Osteocyte (in vitro differentiated cells): Measurements from ENCODE around the gene AOC2. TPM values are rescaled to one million over a fixed set of nuclear protein-coding genes. Genes with fewer than 3 reads are reported as not detected.

Experiments used
- DNase-seq: peaks from one replicate; pipeline ENCODE4 v3.0.0; 2021; ENCODE audit warnings: mixed read lengths; ENCODE audit not compliant: unreplicated experiment; ENCODE audit errors: extremely low spot score
- H3K27ac Mint-ChIP-seq: one replicate; pipeline ENCODE4 v1.8.0; 2021; ENCODE audit warnings: mild to moderate bottlenecking, mixed read lengths; ENCODE audit not compliant: unreplicated experiment
- H3K27me3 Mint-ChIP-seq: one replicate; pipeline ENCODE4 v1.8.0; 2021; ENCODE audit warnings: mixed read lengths; ENCODE audit not compliant: unreplicated experiment
- H3K36me3 Mint-ChIP-seq: one replicate; pipeline ENCODE4 v1.8.0; 2021; ENCODE audit warnings: mixed read lengths; ENCODE audit not compliant: unreplicated experiment
- H3K4me1 Mint-ChIP-seq: one replicate; pipeline ENCODE4 v1.8.0; 2021; ENCODE audit warnings: mixed read lengths; ENCODE audit not compliant: unreplicated experiment
- H3K4me3 Mint-ChIP-seq: one replicate; pipeline ENCODE4 v1.8.0; 2021; ENCODE audit warnings: mild to moderate bottlenecking, moderate library complexity, mixed read lengths; ENCODE audit not compliant: unreplicated experiment
- H3K9me3 Mint-ChIP-seq: one replicate; pipeline ENCODE4 v1.8.0; 2021; ENCODE audit warnings: mixed read lengths; ENCODE audit not compliant: unreplicated experiment
- total RNA-seq: library from RNA; stranded (reverse); gene quantifications from 2 replicates; pipeline ENCODE4 v1.2.1, GENCODE V29; 2021
- TF ChIP-seq, protein P1 (sequence below): fragments of 200-600 bp; sonication (generic); IDR thresholded peaks from 2 replicates; pipeline ENCODE4 v1.5.0; 2021; ENCODE audit warnings: antibody characterized with exemption, mild to moderate bottlenecking, moderate library complexity

Gene AOC2
- total RNA-seq, 1 donor from 2014 or later: 2.2 TPM

DNA sequence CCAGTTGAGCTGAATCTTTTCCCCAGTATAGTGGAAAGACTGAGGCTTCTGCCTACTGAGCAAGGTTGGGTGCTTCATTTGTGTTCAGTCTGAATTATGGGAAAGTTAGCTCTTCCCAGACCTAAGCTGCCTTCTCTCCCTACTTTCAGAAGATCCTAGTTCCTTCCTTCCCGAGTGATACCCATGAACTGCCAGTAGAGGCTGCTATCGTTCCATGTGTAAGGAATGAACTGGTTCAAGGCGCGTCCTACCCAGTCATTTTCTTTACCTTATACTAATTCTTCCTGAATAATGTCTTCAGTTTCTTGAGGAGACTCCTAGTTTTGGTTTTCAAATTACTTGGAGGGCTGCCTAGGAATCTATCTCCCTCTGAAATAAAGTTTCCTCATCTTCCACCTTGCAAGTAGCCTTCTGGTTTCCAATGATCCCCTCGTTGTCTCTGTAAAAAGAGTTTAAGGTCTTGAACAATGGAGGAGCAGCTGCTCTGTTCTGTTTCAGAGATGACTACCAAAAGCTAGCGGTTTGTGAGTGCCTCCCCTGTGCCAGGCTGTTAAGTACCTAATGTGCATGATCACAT, 934 bp upstream of the AOC2 start:
- TF ChIP-seq, protein P1, sequence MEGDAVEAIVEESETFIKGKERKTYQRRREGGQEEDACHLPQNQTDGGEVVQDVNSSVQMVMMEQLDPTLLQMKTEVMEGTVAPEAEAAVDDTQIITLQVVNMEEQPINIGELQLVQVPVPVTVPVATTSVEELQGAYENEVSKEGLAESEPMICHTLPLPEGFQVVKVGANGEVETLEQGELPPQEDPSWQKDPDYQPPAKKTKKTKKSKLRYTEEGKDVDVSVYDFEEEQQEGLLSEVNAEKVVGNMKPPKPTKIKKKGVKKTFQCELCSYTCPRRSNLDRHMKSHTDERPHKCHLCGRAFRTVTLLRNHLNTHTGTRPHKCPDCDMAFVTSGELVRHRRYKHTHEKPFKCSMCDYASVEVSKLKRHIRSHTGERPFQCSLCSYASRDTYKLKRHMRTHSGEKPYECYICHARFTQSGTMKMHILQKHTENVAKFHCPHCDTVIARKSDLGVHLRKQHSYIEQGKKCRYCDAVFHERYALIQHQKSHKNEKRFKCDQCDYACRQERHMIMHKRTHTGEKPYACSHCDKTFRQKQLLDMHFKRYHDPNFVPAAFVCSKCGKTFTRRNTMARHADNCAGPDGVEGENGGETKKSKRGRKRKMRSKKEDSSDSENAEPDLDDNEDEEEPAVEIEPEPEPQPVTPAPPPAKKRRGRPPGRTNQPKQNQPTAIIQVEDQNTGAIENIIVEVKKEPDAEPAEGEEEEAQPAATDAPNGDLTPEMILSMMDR: peak; percentile 79
- no peak for DNase-seq
- Mint-ChIP-seq H3K27me3 (no peaks in the 10 kb centered on the region), H3K4me1 (no peaks in the 10 kb centered on the region), H3K9me3 (no peaks in the 10 kb centered on the region), H3K27ac (peak overlapping the region; percentile 7), H3K36me3 (peaks cover 38% of the 10 kb centered on the region), H3K4me3 (no peak overlapping the region)

DNA sequence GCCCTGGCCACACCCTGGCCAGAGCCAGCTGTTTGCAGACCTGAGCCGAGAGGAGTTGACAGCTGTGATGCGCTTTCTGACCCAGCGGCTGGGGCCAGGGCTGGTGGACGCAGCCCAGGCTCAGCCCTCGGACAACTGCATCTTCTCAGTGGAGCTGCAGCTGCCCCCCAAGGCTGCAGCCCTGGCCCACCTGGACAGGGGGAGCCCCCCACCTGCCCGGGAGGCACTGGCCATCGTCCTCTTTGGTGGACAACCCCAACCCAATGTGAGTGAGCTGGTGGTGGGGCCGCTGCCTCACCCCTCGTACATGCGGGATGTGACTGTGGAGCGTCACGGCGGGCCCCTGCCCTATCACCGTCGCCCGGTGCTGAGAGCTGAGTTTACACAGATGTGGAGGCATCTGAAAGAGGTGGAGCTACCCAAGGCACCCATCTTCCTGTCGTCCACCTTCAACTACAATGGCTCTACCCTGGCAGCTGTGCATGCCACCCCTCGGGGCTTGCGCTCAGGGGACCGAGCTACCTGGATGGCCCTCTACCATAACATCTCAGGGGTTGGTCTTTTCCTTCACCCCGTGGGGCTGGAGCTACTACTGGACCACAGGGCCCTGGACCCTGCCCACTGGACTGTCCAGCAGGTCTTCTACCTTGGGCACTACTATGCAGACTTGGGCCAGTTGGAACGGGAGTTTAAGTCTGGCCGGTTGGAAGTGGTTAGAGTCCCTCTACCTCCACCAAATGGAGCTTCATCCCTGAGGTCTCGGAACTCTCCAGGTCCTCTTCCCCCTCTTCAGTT, 578 bp downstream of the AOC2 start:
- Mint-ChIP-seq H3K27me3 (no peaks in the 10 kb centered on the region), H3K4me3 (no peak overlapping the region), H3K36me3 (peaks cover 27% of the 10 kb centered on the region), H3K27ac (no peak overlapping the region), H3K4me1 (no peaks in the 10 kb centered on the region), H3K9me3 (no peaks in the 10 kb centered on the region)
- TF ChIP-seq, protein P1: no peak
- no peak for DNase-seq

DNA sequence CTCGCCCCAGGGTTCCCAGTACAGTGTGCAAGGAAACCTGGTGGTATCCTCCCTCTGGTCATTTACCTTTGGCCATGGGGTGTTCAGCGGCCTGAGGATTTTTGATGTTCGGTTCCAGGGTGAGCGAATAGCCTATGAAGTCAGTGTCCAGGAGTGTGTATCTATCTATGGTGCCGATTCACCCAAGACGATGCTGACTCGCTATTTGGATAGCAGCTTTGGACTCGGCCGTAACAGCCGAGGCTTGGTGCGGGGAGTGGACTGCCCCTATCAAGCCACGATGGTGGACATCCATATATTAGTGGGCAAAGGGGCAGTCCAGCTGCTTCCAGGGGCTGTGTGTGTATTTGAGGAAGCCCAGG, 1.2 kb downstream of the AOC2 start:
- Mint-ChIP-seq H3K4me3 (no peak overlapping the region), H3K36me3 (peaks cover 27% of the 10 kb centered on the region), H3K9me3 (no peaks in the 10 kb centered on the region), H3K27ac (no peak overlapping the region), H3K4me1 (no peaks in the 10 kb centered on the region), H3K27me3 (no peaks in the 10 kb centered on the region)
- no peak for DNase-seq
- TF ChIP-seq, protein P1: no peak

DNA sequence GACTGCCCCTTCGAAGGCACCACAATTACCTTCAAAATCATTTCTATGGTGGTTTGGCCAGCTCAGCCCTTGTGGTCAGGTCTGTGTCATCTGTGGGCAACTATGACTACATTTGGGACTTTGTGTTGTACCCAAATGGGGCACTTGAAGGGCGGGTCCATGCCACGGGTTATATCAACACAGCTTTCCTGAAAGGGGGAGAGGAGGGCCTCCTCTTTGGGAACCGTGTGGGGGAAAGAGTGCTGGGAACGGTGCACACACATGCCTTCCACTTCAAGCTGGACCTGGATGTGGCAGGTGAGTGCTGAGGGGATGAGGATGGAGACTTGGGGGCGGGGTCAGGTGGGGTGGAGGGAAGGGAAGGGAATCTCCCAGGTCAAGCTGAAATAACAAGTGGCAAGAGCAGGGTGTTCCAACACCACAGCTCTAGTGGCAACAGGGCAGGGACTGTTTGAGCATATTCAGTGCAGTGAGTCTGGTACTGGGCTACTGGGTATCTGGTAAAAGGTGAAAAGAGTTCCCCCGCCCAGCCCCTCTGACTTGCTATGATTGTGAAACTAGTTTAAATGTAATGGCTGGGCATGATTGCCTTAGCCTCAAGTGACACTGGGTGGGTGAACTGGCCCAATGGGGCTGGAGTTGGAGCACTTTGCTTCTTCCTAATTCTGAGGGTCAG, 1.7 kb downstream of the AOC2 start:
- no peaks in the 10 kb centered on the region for H3K4me1 Mint-ChIP-seq
- H3K27me3 Mint-ChIP-seq: no peaks in the 10 kb centered on the region
- H3K4me3 Mint-ChIP-seq: no peak overlapping the region
- H3K36me3 Mint-ChIP-seq: peaks cover 27% of the 10 kb centered on the region
- H3K9me3 Mint-ChIP-seq: no peaks in the 10 kb centered on the region
- TF ChIP-seq, protein P1: no peak
- DNase-seq: no peak
- H3K27ac Mint-ChIP-seq: no peak overlapping the region
